ENCODE measurements around the gene F2RL3.
"Not testable (repeated sequence)": the region's sequence is repeated elsewhere in the genome, so short reads cannot be mapped to it uniquely, and the experiment has no call there.

Gene F2RL3

GRCh38 chr19:16874250-16874977 lies 14.4 kb upstream of the F2RL3 start:
- Histone ChIP-seq H3K23ac (ENCODE audit: low read depth, low read length, poor library complexity) (peak overlapping the region; percentile 14), H3K18ac (ENCODE audit: low read length) (no peak overlapping the region), H3K14ac (ENCODE audit: low read length) (no peak overlapping the region), H3K27me3 (ENCODE audit: control insufficient read depth in 3 of 3, insufficient read depth in 3 of 3, low read depth in 1 of 3, low read length in 3 of 3) (no peaks in the 10 kb centered on the region), H3K4ac (ENCODE audit: low read length) (no peak overlapping the region), H3K4me1 (ENCODE audit: control insufficient read depth in 2 of 2, insufficient read depth in 1 of 2, low read depth in 1 of 2, low read length in 2 of 2) (no peaks in the 10 kb centered on the region), H4K91ac (ENCODE audit: low read depth, low read length, poor library complexity) (no peak overlapping the region), H2AFZ (ENCODE audit: low read length) (no peak overlapping the region), H3K9ac (ENCODE audit: low read depth, low read length, poor library complexity) (no peak overlapping the region), H2AK5ac (ENCODE audit: low read depth, low read length) (no peak overlapping the region), H3K4me2 (ENCODE audit: insufficient read depth, low read length, poor library complexity, severe bottlenecking) (no peak overlapping the region), H2BK5ac (ENCODE audit: low read length) (no peak overlapping the region), H2BK15ac (ENCODE audit: low read length) (no peak overlapping the region), H3K79me1 (ENCODE audit: low read depth, low read length) (peaks cover 15% of the 10 kb centered on the region), H4K8ac (ENCODE audit: low read depth, low read length) (no peak overlapping the region), H2BK12ac (ENCODE audit: low read length) (no peak overlapping the region), H2BK120ac (ENCODE audit: low read depth, low read length) (no peak overlapping the region), H3K4me3 (ENCODE audit: low read length in 2 of 2) (no peak overlapping the region), H3K27ac (replicated peaks; ENCODE audit: low read length) (no peak overlapping the region), H3K36me3 (replicated peaks in 1 of 2; ENCODE audit: control insufficient read depth in 2 of 2, insufficient read depth in 2 of 2, low read length in 2 of 2) (peaks cover 57 to 82% of the 10 kb centered on the region in 2 donors), H3K9me3 (replicated peaks in 1 of 2; ENCODE audit: control insufficient read depth in 2 of 2, insufficient read depth in 1 of 2, low read depth in 1 of 2, low read length in 2 of 2) (peaks cover 4 to 13% of the 10 kb centered on the region in 2 donors)
- WGBS, 2 donors (ENCODE audit: extremely low coverage in 2 of 2, insufficient read length in 2 of 2, insufficient replicate concordance in 1 of 2), result no CpG with 5 or more reads among the region's 1 CpG
- DNase-seq (ENCODE audit: low spot score), result no peak

GRCh38 chr19:16874978-16875299 lies 13.9 kb upstream of the F2RL3 start:
- H2BK12ac ChIP-seq (ENCODE audit: low read length); H3K4me2 ChIP-seq (ENCODE audit: insufficient read depth, low read length, poor library complexity, severe bottlenecking); H3K14ac ChIP-seq (ENCODE audit: low read length); H2AFZ ChIP-seq (ENCODE audit: low read length); H4K91ac ChIP-seq (ENCODE audit: low read depth, low read length, poor library complexity); H3K23ac ChIP-seq (ENCODE audit: low read depth, low read length, poor library complexity); H3K4ac ChIP-seq (ENCODE audit: low read length); H2BK15ac ChIP-seq (ENCODE audit: low read length); H3K27ac ChIP-seq (replicated peaks; ENCODE audit: low read length); H4K8ac ChIP-seq (ENCODE audit: low read depth, low read length); H3K18ac ChIP-seq (ENCODE audit: low read length); H3K4me3 ChIP-seq (ENCODE audit: low read length in 2 of 2); H3K9ac ChIP-seq (ENCODE audit: low read depth, low read length, poor library complexity); H3K4me1 ChIP-seq (ENCODE audit: control insufficient read depth in 2 of 2, insufficient read depth in 1 of 2, low read depth in 1 of 2, low read length in 2 of 2); H2BK120ac ChIP-seq (ENCODE audit: low read depth, low read length); DNase-seq (ENCODE audit: low spot score); H3K27me3 ChIP-seq (ENCODE audit: control insufficient read depth in 3 of 3, insufficient read depth in 3 of 3, low read depth in 1 of 3, low read length in 3 of 3); H2AK5ac ChIP-seq (ENCODE audit: low read depth, low read length); H2BK5ac ChIP-seq (ENCODE audit: low read length): not testable (repeated sequence)
- Histone ChIP-seq H3K9me3 (replicated peaks in 1 of 2; ENCODE audit: control insufficient read depth in 2 of 2, insufficient read depth in 1 of 2, low read depth in 1 of 2, low read length in 2 of 2) (peaks cover 4 to 13% of the 10 kb centered on the region in 2 donors), H3K36me3 (replicated peaks in 1 of 2; ENCODE audit: control insufficient read depth in 2 of 2, insufficient read depth in 2 of 2, low read length in 2 of 2) (peaks cover 58 to 83% of the 10 kb centered on the region in 2 donors), H3K79me1 (ENCODE audit: low read depth, low read length) (peaks cover 15% of the 10 kb centered on the region)

GRCh38 chr19:16875584-16876555 lies 12.9 kb upstream of the F2RL3 start:
- H2AFZ ChIP-seq (ENCODE audit: low read length), result no peak overlapping the region
- WGBS, 2 donors (ENCODE audit: extremely low coverage in 2 of 2, insufficient read length in 2 of 2, insufficient replicate concordance in 1 of 2), result no CpG with 5 or more reads among the region's 39 CpGs
- H3K9me3 ChIP-seq (replicated peaks in 1 of 2; ENCODE audit: control insufficient read depth in 2 of 2, insufficient read depth in 1 of 2, low read depth in 1 of 2, low read length in 2 of 2), result peaks cover 9 to 16% of the 10 kb centered on the region in 2 donors
- H3K4me2 ChIP-seq (ENCODE audit: insufficient read depth, low read length, poor library complexity, severe bottlenecking), result no peak overlapping the region
- no peak overlapping the region for H2AK5ac ChIP-seq (ENCODE audit: low read depth, low read length)
- H4K91ac ChIP-seq (ENCODE audit: low read depth, low read length, poor library complexity), result no peak overlapping the region
- no peak overlapping the region for H3K18ac ChIP-seq (ENCODE audit: low read length)
- H2BK12ac ChIP-seq (ENCODE audit: low read length), result no peak overlapping the region
- no peak overlapping the region for H2BK5ac ChIP-seq (ENCODE audit: low read length)
- H3K4me1 ChIP-seq (ENCODE audit: control insufficient read depth in 2 of 2, insufficient read depth in 1 of 2, low read depth in 1 of 2, low read length in 2 of 2), result no peaks in the 10 kb centered on the region
- H3K9ac ChIP-seq (ENCODE audit: low read depth, low read length, poor library complexity), result no peak overlapping the region
- H3K4me3 ChIP-seq (ENCODE audit: low read length in 2 of 2), result no peak overlapping the region
- H3K27ac ChIP-seq (replicated peaks; ENCODE audit: low read length), result no peak overlapping the region
- peaks cover 58 to 81% of the 10 kb centered on the region in 2 donors for H3K36me3 ChIP-seq (replicated peaks in 1 of 2; ENCODE audit: control insufficient read depth in 2 of 2, insufficient read depth in 2 of 2, low read length in 2 of 2)
- no peak for DNase-seq (ENCODE audit: low spot score)
- H3K23ac ChIP-seq (ENCODE audit: low read depth, low read length, poor library complexity), result peak overlapping the region; percentile 93
- H3K14ac ChIP-seq (ENCODE audit: low read length), result peak overlapping the region; percentile 38
- peaks cover 15% of the 10 kb centered on the region for H3K79me1 ChIP-seq (ENCODE audit: low read depth, low read length)
- H4K8ac ChIP-seq (ENCODE audit: low read depth, low read length), result no peak overlapping the region
- H2BK15ac ChIP-seq (ENCODE audit: low read length), result no peak overlapping the region
- no peak overlapping the region for H3K4ac ChIP-seq (ENCODE audit: low read length)
- H3K27me3 ChIP-seq (ENCODE audit: control insufficient read depth in 3 of 3, insufficient read depth in 3 of 3, low read depth in 1 of 3, low read length in 3 of 3), result no peaks in the 10 kb centered on the region
- no peak overlapping the region for H2BK120ac ChIP-seq (ENCODE audit: low read depth, low read length)

GRCh38 chr19:16876904-16877361 lies 11.9 kb upstream of the F2RL3 start:
- Histone ChIP-seq H3K4me3 (ENCODE audit: low read length in 2 of 2) (no peak overlapping the region), H2BK5ac (ENCODE audit: low read length) (peak overlapping the region; percentile 24), H3K14ac (ENCODE audit: low read length) (no peak overlapping the region), H3K4ac (ENCODE audit: low read length) (no peak overlapping the region), H3K23ac (ENCODE audit: low read depth, low read length, poor library complexity) (no peak overlapping the region), H3K36me3 (replicated peaks in 1 of 2; ENCODE audit: control insufficient read depth in 2 of 2, insufficient read depth in 2 of 2, low read length in 2 of 2) (peaks cover 50 to 71% of the 10 kb centered on the region in 2 donors), H3K4me2 (ENCODE audit: insufficient read depth, low read length, poor library complexity, severe bottlenecking) (no peak overlapping the region), H3K79me1 (ENCODE audit: low read depth, low read length) (peaks cover 15% of the 10 kb centered on the region), H3K27ac (replicated peaks; ENCODE audit: low read length) (no peak overlapping the region), H2AFZ (ENCODE audit: low read length) (no peak overlapping the region), H2BK12ac (ENCODE audit: low read length) (no peak overlapping the region), H2BK15ac (ENCODE audit: low read length) (no peak overlapping the region), H2BK120ac (ENCODE audit: low read depth, low read length) (no peak overlapping the region), H3K4me1 (ENCODE audit: control insufficient read depth in 2 of 2, insufficient read depth in 1 of 2, low read depth in 1 of 2, low read length in 2 of 2) (no peaks in the 10 kb centered on the region), H3K27me3 (ENCODE audit: control insufficient read depth in 3 of 3, insufficient read depth in 3 of 3, low read depth in 1 of 3, low read length in 3 of 3) (no peaks in the 10 kb centered on the region), H4K91ac (ENCODE audit: low read depth, low read length, poor library complexity) (no peak overlapping the region), H4K8ac (ENCODE audit: low read depth, low read length) (no peak overlapping the region), H2AK5ac (ENCODE audit: low read depth, low read length) (no peak overlapping the region), H3K9ac (ENCODE audit: low read depth, low read length, poor library complexity) (no peak overlapping the region), H3K9me3 (replicated peaks in 1 of 2; ENCODE audit: control insufficient read depth in 2 of 2, insufficient read depth in 1 of 2, low read depth in 1 of 2, low read length in 2 of 2) (peaks cover 14 to 26% of the 10 kb centered on the region in 2 donors), H3K18ac (ENCODE audit: low read length) (no peak overlapping the region)
- DNase-seq (ENCODE audit: low spot score), result no peak
- WGBS, 2 donors (ENCODE audit: extremely low coverage in 2 of 2, insufficient read length in 2 of 2, insufficient replicate concordance in 1 of 2), result no CpG with 5 or more reads among the region's 12 CpGs

Data from neuronal stem cell (in vitro differentiated cells).